GM18526 (cell line): Measurements from ENCODE around the gene IFI35.

ENCODE experiments used
- POLR2A ChIP-seq: IDR thresholded peaks from 3 replicates; pipeline ENCODE4 v1.6.1; 2011; ENCODE audit not compliant: insufficient read length; ENCODE audit errors: extremely low read depth

IFI35 gene

GRCh38 chr17:43028221-43028861 lies 21.8 kb downstream of the IFI35 start:
- TF ChIP-seq POLR2A = no peak

- no peak for TF ChIP-seq POLR2A
These were observed 23.7 kb downstream of the IFI35 start for GRCh38 chr17:43030137-43030767.

DNA sequence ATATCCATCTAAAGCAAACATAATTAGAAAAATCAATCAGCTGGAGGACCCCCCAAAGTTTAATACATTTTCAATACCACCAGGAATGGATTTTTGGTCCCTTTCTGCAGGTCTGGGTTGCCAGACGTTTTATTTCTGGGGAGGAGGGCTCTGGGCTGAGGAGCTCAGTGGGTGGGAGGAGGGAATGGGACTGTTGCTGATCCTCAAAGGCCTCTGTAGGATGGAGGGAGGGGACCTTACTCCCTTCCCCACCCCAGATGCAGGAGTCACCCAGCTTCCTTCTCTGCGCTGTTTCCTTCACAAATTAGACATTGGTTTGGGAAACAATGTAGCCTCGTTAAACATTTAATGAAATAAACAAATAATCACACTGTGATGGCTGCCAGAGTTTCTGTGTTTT lies 25.1 kb downstream of the IFI35 start:
- TF ChIP-seq POLR2A = no peak

DNA sequence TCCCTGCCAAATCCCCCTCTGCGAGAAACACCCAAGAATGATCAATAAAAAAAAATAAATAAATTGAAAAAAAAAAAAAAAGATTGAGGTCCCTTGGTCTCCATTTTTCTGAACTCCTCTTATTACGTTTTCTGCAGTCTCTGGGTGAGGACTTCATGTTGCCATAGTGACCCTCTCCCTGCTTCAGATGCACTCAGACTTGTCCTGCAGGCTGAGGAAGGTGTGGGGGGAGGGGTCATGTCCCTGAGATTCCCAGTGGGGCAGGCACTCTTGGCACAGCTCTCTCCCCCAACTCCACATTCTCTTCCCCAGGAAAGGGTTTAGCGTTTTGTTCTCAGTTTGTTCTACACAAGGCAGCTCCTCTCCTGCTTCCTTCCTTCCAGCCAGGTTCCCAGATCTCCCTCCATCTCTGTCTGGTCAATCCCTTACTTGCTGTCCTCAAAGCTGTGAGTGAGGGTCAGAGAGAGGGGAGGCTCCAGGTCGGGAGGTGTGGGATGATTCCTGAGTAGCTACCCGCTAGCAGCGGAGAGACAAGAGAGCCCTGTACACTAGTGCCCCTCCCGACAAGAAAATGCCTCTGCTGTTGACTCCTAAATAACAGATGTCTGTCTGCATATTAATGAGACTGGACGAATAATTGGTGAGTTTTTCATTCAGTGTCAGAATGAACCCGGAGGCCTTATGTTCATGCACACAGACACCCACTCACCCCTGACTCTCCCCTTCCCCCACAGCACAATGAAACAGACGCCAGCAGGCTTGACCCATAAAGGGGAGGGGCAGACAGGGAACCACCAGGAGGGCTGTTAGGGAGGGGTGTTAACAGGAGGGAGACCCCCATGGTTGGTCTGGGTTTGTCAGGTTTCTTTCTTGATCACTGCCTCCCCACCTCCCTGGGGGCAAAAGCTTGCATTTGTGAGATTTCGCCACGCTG lies 27.6 kb downstream of the IFI35 start:
- no peak for TF ChIP-seq POLR2A

DNA sequence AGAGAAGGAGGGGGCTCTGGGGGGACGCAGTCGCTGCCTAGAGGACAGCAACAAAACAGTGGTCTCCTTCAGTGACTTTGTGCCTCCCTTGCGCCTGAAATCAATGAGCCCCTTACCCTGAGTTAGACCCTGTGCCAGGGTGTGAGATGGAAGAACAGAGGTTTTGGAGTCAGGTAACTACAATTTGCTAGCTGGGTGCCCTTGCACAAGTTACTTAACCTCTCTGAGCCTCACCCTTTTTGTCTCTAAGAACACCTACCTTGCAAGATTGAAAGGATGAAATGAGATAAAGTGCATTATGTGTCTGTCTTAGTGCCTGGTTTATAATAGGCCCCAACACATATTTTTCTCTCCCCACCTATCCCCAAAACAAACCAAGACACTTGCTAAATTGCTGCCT lies 28.3 kb downstream of the IFI35 start:
- no peak for TF ChIP-seq POLR2A

DNA sequence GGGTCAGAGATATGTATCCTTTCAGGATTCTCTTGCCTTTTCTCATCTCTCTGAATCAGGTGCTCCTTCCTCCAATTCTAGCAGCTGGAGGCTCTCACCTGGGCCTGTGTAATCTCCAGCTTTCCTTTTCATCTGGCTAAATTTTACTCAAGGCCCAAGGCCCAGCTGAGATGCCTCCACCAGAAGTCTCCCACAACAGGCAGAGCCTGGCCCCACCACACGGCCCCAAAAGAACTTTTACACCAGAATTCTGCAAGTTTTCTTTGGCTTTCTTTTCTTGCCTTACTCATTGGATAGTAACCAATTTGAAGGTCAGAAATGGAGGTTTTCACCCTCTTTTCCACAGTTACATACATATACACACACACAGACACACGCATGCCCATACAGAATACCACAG lies 33.1 kb downstream of the IFI35 start:
- no peak for TF ChIP-seq POLR2A

DNA sequence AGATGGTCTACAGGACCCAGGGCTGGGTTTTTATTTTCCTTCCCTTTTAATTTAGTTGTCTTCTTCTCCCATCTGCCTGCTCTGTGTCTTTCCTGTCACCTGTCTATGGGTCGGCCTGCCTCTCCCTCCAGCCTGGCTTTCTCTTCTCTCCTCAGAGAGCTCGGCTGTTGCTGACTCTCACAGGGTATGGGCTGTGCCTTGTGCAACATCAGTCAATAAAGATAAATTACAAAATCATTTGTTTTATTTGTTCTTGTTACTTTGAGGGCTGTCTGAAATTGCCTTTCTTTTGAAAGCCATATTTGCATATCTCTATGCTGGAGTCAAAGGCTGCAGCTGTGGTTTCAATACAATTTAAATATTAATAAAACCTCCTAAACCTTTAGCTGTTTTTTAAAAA lies 34.1 kb downstream of the IFI35 start:
- TF ChIP-seq POLR2A = no peak

DNA sequence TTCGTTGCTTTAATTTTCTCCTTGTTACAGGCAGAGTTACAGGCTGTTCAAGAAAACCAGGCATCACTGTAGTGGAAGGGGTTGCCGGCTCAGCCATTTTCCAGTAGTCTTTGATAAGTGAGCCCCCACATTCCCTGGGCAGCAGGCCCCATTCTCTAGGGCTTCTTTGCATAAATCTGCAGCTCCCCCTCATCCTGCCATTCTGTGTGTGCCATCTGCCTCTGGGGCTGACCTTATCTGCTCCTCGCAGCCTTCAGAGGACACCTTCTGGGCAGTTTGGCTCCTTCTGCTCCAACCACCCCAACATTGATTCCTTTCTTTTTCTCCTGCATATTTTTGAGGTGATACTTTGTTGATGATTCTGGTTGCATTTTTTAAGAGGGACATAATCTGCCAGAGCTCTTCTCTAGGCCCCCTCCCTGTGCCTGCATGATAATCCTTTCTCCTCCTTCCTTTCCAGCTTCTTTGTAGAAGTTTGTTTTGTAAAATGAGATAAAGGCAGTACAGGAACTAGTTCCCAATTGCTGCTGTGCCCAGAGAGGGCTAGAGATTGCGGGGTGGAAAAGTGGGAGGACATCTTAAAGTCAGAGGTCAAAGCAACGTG lies 35.5 kb downstream of the IFI35 start:
- TF ChIP-seq POLR2A = no peak

DNA sequence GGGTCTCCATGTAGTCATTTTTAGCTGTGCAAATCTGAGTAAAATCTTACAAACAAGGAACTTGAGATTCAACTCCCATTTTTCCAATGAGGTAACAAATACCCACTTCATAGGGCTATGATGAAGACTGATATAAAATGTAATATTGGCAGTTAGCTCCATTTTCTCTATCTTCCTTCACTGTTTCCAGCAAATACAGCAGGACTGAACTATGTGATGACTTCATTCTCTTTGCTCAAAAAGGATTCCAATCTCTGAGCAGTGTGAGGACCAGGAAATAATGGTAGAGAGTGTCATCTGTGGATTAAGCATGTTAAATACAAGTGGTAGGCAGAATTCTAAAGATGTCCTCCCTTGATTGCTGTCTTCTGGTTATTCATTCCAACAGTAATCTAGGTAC lies 36.7 kb downstream of the IFI35 start:
- TF ChIP-seq POLR2A = no peak

DNA sequence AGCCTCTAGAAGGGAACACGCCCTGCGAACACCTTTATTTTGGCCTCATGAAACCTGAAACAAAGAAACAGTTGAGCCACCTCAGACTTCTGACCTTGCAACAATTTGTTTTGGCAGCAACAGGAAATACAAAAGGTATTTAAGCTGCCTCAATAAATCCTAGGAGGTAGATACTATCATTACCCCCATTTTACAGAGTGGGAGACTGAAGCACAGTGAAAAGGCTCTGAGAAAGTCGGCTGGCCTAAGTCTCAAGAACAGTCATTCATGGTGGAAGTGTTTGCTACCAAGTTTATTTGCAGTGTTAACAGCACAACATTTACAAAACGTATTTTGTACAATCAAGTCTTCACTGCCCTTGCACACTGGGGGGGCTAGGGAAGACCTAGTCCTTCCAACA lies 37.4 kb downstream of the IFI35 start:
- TF ChIP-seq POLR2A = no peak

DNA sequence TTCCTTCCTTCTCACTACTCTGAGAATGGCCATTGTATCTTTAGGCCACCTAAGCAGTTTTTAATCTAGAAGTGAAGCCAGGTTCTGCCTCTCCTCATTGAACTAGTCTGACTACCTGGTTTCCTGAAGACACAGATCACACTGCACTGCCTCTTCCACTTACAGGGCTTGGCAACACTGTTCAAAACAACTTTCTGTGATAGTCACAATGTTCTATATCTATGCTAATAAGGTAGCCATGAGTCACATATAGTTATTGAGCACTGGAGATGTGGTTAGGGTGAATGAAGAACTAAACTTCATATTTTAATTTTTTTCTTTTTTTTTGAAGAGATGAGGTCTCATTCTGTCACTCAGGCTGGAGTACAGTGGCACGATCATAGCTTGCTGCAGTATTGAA lies 45.4 kb downstream of the IFI35 start:
- no peak for TF ChIP-seq POLR2A

DNA sequence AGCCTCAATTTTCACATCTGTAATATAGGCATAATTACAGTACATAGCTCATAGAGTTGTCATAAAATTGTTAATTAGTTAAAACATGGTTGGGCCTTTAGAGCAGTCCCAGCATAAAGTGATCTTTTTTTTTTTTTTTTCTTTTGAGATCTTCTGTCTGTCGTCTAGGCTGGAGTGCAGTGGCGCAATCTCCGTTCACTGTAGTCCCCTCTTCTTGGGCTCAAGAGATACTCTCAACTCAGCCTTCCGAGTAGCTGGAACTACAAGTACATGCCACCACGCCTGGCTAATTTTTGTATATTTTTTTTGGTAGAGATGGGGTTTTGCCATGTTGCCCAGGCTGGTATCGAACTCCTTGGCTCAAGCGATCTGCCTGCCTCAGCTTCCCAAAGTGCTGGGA lies 49.5 kb downstream of the IFI35 start:
- TF ChIP-seq POLR2A = no peak

- no peak for TF ChIP-seq POLR2A
These were observed 56.5 kb downstream of the IFI35 start for GRCh38 chr17:43062984-43063638.
